GM08714 (cell line): ENCODE measurements around the gene ZFP69B.

ENCODE experiments used
- H3K4me3 ChIP-seq: fragments of 200-500 bp; sonication (Bioruptor generic); 2 replicates; pipeline ENCODE4 v1.5.1; 2014; ENCODE audit warnings: mild to moderate bottlenecking, low read length, inconsistent platforms
- ZNF274 ChIP-seq: IDR thresholded peaks from 2 replicates; pipeline ENCODE4 v1.6.1; 2012; ENCODE audit warnings: mild to moderate bottlenecking, low read depth, low read length

The ZFP69B gene

GRCh38 chr1:40422630-40423263 is 27.5 kb upstream of the ZFP69B start:
- H3K4me3 ChIP-seq, result no peak overlapping the region
- no peak for TF ChIP-seq ZNF274

GRCh38 chr1:40423264-40423642 is 27.0 kb upstream of the ZFP69B start:
- no peak for TF ChIP-seq ZNF274

GRCh38 chr1:40423951-40424618 is 26.2 kb upstream of the ZFP69B start:
- H3K4me3 ChIP-seq, result no peak overlapping the region
- TF ChIP-seq ZNF274, result no peak

More at GRCh38 chr1:40423264-40423642, 27.0 kb upstream of the ZFP69B start:
- no peak overlapping the region for H3K4me3 ChIP-seq

DNA sequence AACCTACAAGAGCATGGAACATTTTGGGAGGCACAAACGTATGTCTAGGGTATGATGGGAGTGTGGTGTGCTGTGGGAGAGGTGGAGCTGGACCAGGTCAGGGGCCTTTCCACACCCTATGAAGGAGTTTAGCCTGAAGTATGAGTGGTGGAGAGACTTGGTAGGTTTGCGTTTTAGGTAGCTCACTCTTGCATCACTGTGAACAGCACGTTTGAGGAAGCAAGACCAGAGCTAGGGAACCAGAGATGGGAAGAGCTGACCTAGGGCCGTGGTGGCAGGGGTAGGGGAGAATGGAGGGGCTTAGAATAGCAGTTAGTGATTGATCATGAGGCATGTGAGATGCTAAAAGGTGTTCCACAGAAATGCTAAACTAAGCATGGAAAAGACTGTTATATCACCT is 25.1 kb upstream of the ZFP69B start:
- TF ChIP-seq ZNF274, result no peak
- no peak overlapping the region for H3K4me3 ChIP-seq

- no peak for TF ChIP-seq ZNF274
- no peak overlapping the region for H3K4me3 ChIP-seq
Observed at GRCh38 chr1:40431385-40431784, 18.9 kb upstream of the ZFP69B start.

DNA sequence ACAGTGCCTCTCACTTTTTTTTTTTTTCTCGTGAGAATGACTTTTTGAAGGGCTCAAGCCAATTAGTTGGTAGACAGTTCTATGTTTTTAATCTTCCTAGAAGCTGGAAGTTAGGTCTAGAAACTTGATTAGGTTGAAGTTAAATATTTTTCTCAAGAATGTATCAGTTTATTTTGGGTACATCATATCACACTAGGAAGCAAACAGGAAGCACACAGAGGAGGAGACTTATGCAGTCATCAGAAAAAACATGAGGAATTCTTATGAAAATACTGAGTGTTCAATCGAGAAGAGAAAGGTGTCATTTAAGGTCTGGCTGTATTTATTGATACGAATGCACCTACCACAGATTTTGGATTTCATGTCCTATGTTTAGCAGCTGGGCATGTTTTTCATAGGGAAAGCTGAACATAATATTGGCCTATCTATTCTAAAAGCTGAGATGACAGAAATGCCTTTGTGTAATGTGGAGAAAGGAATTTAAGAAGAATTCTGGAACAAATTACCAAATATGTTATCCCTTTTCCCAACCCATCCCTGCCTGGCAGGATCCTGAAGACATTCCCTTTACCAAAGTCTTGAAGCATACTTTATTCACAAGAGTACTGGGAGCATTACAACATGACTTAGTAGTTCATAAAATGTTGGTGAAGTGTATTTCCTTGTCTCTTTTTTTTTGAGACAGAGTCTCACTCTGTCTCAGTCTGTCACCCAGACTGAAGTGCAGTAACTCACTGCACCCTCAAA is 17.5 kb upstream of the ZFP69B start:
- TF ChIP-seq ZNF274, result no peak

GRCh38 chr1:40435471-40435870 is 14.8 kb upstream of the ZFP69B start:
- no peak overlapping the region for H3K4me3 ChIP-seq
- TF ChIP-seq ZNF274, result no peak

More for the DNA sequence above, 17.5 kb upstream of the ZFP69B start:
- H3K4me3 ChIP-seq, result no peak overlapping the region

GRCh38 chr1:40435876-40436275 is 14.4 kb upstream of the ZFP69B start:
- no peak for TF ChIP-seq ZNF274
- H3K4me3 ChIP-seq, result no peak overlapping the region

DNA sequence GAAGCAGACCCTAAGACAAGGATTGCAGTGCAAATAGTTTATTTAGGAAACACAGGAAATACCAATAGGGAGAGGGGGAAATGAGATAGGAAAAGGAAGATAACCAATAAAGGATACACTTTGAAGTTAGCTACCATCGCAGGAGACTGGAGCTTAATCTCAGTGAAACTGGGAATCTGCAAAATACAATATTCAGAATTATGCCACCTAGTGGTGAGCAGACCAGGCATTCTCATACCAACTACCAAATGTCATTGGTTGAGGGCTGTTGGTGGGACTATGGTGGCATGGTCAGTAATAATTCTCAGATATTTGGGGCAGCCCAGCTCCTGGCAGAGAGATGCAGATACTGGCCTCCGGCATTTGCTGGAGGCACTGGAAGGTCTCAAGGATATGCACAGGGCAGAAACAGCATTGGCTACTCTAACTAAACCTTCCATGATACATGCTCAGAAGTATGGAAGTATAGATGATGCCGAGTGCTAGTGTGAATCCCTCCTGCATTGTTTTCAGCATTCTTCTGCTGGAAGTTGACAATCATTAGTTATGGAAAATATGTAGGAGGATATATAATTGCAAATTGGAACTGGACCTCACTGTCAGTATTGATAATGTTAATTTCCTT is 11.8 kb upstream of the ZFP69B start:
- TF ChIP-seq ZNF274, result no peak
- no peak overlapping the region for H3K4me3 ChIP-seq

DNA sequence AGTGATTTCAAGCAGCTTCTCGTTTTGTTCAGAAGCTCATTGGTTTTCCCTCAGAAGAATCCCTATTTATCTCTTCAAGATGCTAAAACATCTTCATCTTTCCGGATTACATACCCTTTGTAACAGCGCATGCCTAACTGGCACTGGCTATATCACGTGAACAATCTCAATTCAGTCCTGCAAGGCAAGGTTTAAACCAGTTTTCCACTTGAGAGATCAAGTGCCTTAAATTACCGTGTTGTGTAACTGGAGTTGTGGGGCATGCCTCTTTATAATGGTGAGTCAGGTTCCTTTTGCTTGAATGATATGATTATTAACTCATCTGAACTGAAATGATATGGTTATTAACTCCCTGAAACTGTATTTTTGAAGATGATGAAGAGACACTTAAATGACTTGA is 11.0 kb upstream of the ZFP69B start:
- no peak overlapping the region for H3K4me3 ChIP-seq
- no peak for TF ChIP-seq ZNF274

- TF ChIP-seq ZNF274, result no peak
- H3K4me3 ChIP-seq, result peak overlapping the region; percentile 71
Observed at GRCh38 chr1:40450495-40451237, 390 bp downstream of the ZFP69B start.

- peak overlapping the region; percentile 71; the same call in 1 of the 2 replicates for H3K4me3 ChIP-seq
- TF ChIP-seq ZNF274, result no peak
Observed at GRCh38 chr1:40451238-40451585, 936 bp downstream of the ZFP69B start.

- no peak for TF ChIP-seq ZNF274
- H3K4me3 ChIP-seq, result no peak overlapping the region
Observed at GRCh38 chr1:40454873-40455272, 4.6 kb downstream of the ZFP69B start.
